CD14-positive monocyte (primary cell): ENCODE measurements around the gene ZNF536. TPM values are rescaled to one million over a fixed set of nuclear protein-coding genes. Genes with fewer than 3 reads are reported as not detected.

Source experiments
- DNase-seq, 3 donors: peaks; one replicate each; pipeline ENCODE4 v3.0.0-alpha.2; 2011 to 2022
- H2AFZ ChIP-seq: 2 replicates; pipeline ENCODE4 v1.6.0; 2012; ENCODE audit warnings: mild to moderate bottlenecking, low read depth, low read length, inconsistent platforms; ENCODE audit not compliant: insufficient read depth, poor library complexity, severe bottlenecking
- H3K27ac ChIP-seq, 2 donors: 1 replicate in 1 of 2; 2 replicates in 1 of 2; pipeline ENCODE4 v1.5.1; 2012 to 2013; ENCODE audit warnings: low read length in 2 of 2, control low read depth in 1 of 2, inconsistent platforms in 1 of 2, low read depth in 1 of 2, mild to moderate bottlenecking in 1 of 2
- H3K27me3 ChIP-seq, 2 donors: one replicate each; pipeline versions ENCODE4 v1.6.0 to v1.6.1; 2011 to 2013; ENCODE audit warnings: low read length in 2 of 2; ENCODE audit not compliant: control insufficient read depth in 2 of 2, insufficient read depth in 2 of 2
- H3K36me3 ChIP-seq, 2 donors: replicated peaks in 1 of 2; 1 replicate in 1 of 2; 2 replicates in 1 of 2; pipeline versions ENCODE4 v1.5.1 to v1.6.1; 2012 to 2013; ENCODE audit warnings: low read length in 2 of 2, control low read depth in 1 of 2, inconsistent platforms in 1 of 2, mild to moderate bottlenecking in 1 of 2; ENCODE audit not compliant: insufficient read depth in 2 of 2, control insufficient read depth in 1 of 2
- H3K4me1 ChIP-seq, 2 donors: 1 replicate in 1 of 2; 2 replicates in 1 of 2; pipeline versions ENCODE4 v1.5.1 to v1.6.1; 2012 to 2013; ENCODE audit warnings: low read length in 2 of 2, control low read depth in 1 of 2, inconsistent platforms in 1 of 2, mild to moderate bottlenecking in 1 of 2, moderate library complexity in 1 of 2; ENCODE audit not compliant: insufficient read depth in 2 of 2, control insufficient read depth in 1 of 2
- H3K4me2 ChIP-seq: replicated peaks from 2 replicates; pipeline ENCODE3; 2012; ENCODE audit warnings: low read length, moderate library complexity, mild to moderate bottlenecking; ENCODE audit not compliant: poor library complexity, severe bottlenecking; ENCODE audit errors: extremely low read depth
- H3K4me3 ChIP-seq, 3 experiments: fragments of 200-600 bp in 1 of 3; sonication (generic) in 1 of 3; replicated peaks in 1 of 3; 1 replicate in 2 of 3; 2 replicates in 1 of 3; pipeline ENCODE4 v1.5.1; 2011 to 2013; ENCODE audit warnings: low read length in 3 of 3, mild to moderate bottlenecking in 3 of 3, control low read depth in 2 of 3, low read depth in 2 of 3, inconsistent platforms in 1 of 3, moderate library complexity in 1 of 3
- H3K79me2 ChIP-seq: 2 replicates; pipeline ENCODE4 v1.6.0; 2012; ENCODE audit warnings: mild to moderate bottlenecking, control low read depth, inconsistent platforms, low read length, moderate library complexity; ENCODE audit not compliant: insufficient read depth
- H3K9ac ChIP-seq: 2 replicates; pipeline ENCODE4 v1.6.0; 2017; ENCODE audit warnings: low read length, mild to moderate bottlenecking; ENCODE audit not compliant: insufficient read depth, poor library complexity, severe bottlenecking
- H3K9me3 ChIP-seq, 2 donors: replicated peaks in 1 of 2; 1 replicate in 1 of 2; 2 replicates in 1 of 2; pipeline versions ENCODE4 v1.5.1 to v1.6.1; 2012 to 2013; ENCODE audit warnings: low read length in 2 of 2, control low read depth in 1 of 2; ENCODE audit not compliant: control insufficient read depth in 1 of 2, insufficient read depth in 1 of 2
- H4K20me1 ChIP-seq: 2 replicates; pipeline ENCODE4 v1.6.0; 2012; ENCODE audit warnings: mild to moderate bottlenecking, low read length, control low read depth, moderate library complexity; ENCODE audit not compliant: insufficient read depth
- H3K27ac Mint-ChIP-seq, 7 donors: one replicate each; pipeline ENCODE4 v1.8.0; 2020; ENCODE audit warnings: mild to moderate bottlenecking in 7 of 7, mixed read lengths in 7 of 7, moderate library complexity in 6 of 7, inconsistent platforms in 2 of 7
- H3K27me3 Mint-ChIP-seq, 3 donors: one replicate each; pipeline ENCODE4 v1.8.0; 2021 to 2022; ENCODE audit warnings: low read depth in 3 of 3, mild to moderate bottlenecking in 3 of 3, mixed read lengths in 3 of 3, moderate library complexity in 3 of 3, inconsistent platforms in 1 of 3
- H3K36me3 Mint-ChIP-seq, 2 donors: one replicate each; pipeline ENCODE4 v1.8.0; 2020; ENCODE audit warnings: mixed read lengths in 2 of 2, inconsistent platforms in 1 of 2, mild to moderate bottlenecking in 1 of 2
- H3K4me1 Mint-ChIP-seq: one replicate; pipeline ENCODE4 v1.8.0; 2020; ENCODE audit warnings: mild to moderate bottlenecking, mixed read lengths
- H3K4me3 Mint-ChIP-seq, 2 donors: one replicate each; pipeline ENCODE4 v1.8.0; 2020; ENCODE audit warnings: mild to moderate bottlenecking in 2 of 2, mixed read lengths in 2 of 2, moderate library complexity in 1 of 2
- H3K9me3 Mint-ChIP-seq, 7 donors: one replicate each; pipeline ENCODE4 v1.8.0; 2020 to 2022; ENCODE audit warnings: mixed read lengths in 7 of 7, mild to moderate bottlenecking in 6 of 7, moderate library complexity in 6 of 7, inconsistent platforms in 2 of 7
- WGBS: methylation state at CpG from one replicate; pipeline ENCODE4 v1.1.5; 2013; ENCODE audit warnings: missing lambda C conversion rate; ENCODE audit not compliant: insufficient coverage; 5-methylcytosine and 5-hydroxymethylcytosine counted together
- intact Hi-C, 2 donors: fragments of 100-400 bp; cut with micrococcal nuclease; formaldehyde crosslinking; loops; one replicate each; pipeline versions ENCODE4 v1.15.0 to v1.15.1; 2023
- polyA plus RNA-seq, 3 donors: library from polyadenylated mRNA; depleted of rRNA in 1 of 3; unstranded in 2 of 3; stranded (reverse) in 1 of 3; fragments of 300-500 nt in 2 of 3; fragments of >200 nt in 1 of 3; fragmentation: Illumina TruSeq in 2 of 3; gene quantifications; 1 replicate in 2 of 3; 2 replicates in 1 of 3; pipeline ENCODE4 v1.2.3, GENCODE V29; 2012 to 2021
- TF ChIP-seq, protein P1 (sequence below): fragments of 200-600 bp; IDR thresholded peaks from one replicate; pipeline ENCODE4 v1.8.0; 2022; ENCODE audit warnings: antibody characterized with exemption, mild to moderate bottlenecking

ZNF536 gene
- polyA plus RNA-seq, 3 donors, result not detected

- Histone ChIP-seq H3K36me3 (no peaks in the 10 kb centered on the region), H3K4me2 (no peak overlapping the region), H2AFZ (no peak overlapping the region), H3K79me2 (no peaks in the 10 kb centered on the region), H3K4me3 (no peak overlapping the region), H3K9ac (no peak overlapping the region), H3K27ac (no peak overlapping the region), H3K27me3 (no peaks in the 10 kb centered on the region), H3K4me1 (no peaks in the 10 kb centered on the region), H4K20me1 (no peaks in the 10 kb centered on the region), H3K9me3 (peaks cover 0 to 3% of the 10 kb centered on the region in 2 donors)
- H3K27ac Mint-ChIP-seq, result no peak overlapping the region
- peaks cover 2 to 3% (median 3%) of the 10 kb centered on the region in 3 donors for H3K27me3 Mint-ChIP-seq
- WGBS, result no CpG with 5 or more reads among the region's 4 CpGs
- no peaks in the 10 kb centered on the region for H3K36me3 Mint-ChIP-seq
- H3K4me3 Mint-ChIP-seq, result no peak overlapping the region
- no peak for DNase-seq
- H3K4me1 Mint-ChIP-seq, result no peaks in the 10 kb centered on the region
- H3K9me3 Mint-ChIP-seq, result peaks cover 0 to 5% (median 0%) of the 10 kb centered on the region in 7 donors
- TF ChIP-seq, protein P1, sequence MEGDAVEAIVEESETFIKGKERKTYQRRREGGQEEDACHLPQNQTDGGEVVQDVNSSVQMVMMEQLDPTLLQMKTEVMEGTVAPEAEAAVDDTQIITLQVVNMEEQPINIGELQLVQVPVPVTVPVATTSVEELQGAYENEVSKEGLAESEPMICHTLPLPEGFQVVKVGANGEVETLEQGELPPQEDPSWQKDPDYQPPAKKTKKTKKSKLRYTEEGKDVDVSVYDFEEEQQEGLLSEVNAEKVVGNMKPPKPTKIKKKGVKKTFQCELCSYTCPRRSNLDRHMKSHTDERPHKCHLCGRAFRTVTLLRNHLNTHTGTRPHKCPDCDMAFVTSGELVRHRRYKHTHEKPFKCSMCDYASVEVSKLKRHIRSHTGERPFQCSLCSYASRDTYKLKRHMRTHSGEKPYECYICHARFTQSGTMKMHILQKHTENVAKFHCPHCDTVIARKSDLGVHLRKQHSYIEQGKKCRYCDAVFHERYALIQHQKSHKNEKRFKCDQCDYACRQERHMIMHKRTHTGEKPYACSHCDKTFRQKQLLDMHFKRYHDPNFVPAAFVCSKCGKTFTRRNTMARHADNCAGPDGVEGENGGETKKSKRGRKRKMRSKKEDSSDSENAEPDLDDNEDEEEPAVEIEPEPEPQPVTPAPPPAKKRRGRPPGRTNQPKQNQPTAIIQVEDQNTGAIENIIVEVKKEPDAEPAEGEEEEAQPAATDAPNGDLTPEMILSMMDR, result no peak
- intact Hi-C loops, result no loop called here
These were observed 185.0 kb downstream of the ZNF536 start for GRCh38 chr19:30557212-30557611.

- intact Hi-C loops, result no loop called here
- no peaks in the 10 kb centered on the region for H3K4me1 Mint-ChIP-seq
These were observed 185.9 kb downstream of the ZNF536 start for GRCh38 chr19:30557927-30558557.

More at GRCh38 chr19:30557927-30558557, 185.9 kb downstream of the ZNF536 start:
- 98% methylated on average over 5 of the region's 13 CpGs for WGBS
- H3K9ac ChIP-seq, result no peak overlapping the region
- no peaks in the 10 kb centered on the region for H3K36me3 ChIP-seq
- H4K20me1 ChIP-seq, result no peaks in the 10 kb centered on the region
- no peak overlapping the region for H3K4me3 ChIP-seq
- H3K79me2 ChIP-seq, result no peaks in the 10 kb centered on the region
- H3K9me3 ChIP-seq, result peaks cover 0 to 3% of the 10 kb centered on the region in 2 donors
- Mint-ChIP-seq H3K9me3 (peaks cover 0 to 4% (median 0%) of the 10 kb centered on the region in 7 donors), H3K27me3 (peaks cover 0 to 3% (median 3%) of the 10 kb centered on the region in 3 donors), H3K4me3 (no peak overlapping the region), H3K36me3 (no peaks in the 10 kb centered on the region), H3K27ac (no peak overlapping the region)
- H3K4me2 ChIP-seq, result no peak overlapping the region
- no peak overlapping the region for H2AFZ ChIP-seq
- H3K27ac ChIP-seq, result no peak overlapping the region
- no peaks in the 10 kb centered on the region for H3K27me3 ChIP-seq
- no peak for DNase-seq
- no peaks in the 10 kb centered on the region for H3K4me1 ChIP-seq
- TF ChIP-seq, protein P1, result no peak
